ENCODE measurements around the gene CCSAP.

CCSAP gene

GRCh38 chr1:229275005-229275404 lies 67.8 kb downstream of the CCSAP start:
- TF ChIP-seq EZH2phosphoT487 (IDR thresholded peaks at IDR 0.05; ENCODE audit: borderline replicate concordance) (no peak), CTCF (conservative IDR thresholded peaks at IDR 0.05; ENCODE audit: low read length) (no peak)
- Histone ChIP-seq H3K9me3 (ENCODE audit: insufficient read depth, low read depth, low read length) (no peaks in the 10 kb centered on the region), H3K4me1 (ENCODE audit: insufficient read depth, low read length, poor library complexity, severe bottlenecking) (peaks cover 67% of the 10 kb centered on the region), H3K4me3 (ENCODE audit: low read length, poor library complexity, severe bottlenecking) (peak overlapping the region; percentile 38), H2AFZ (ENCODE audit: low read length) (no peak overlapping the region), H4K20me1 (ENCODE audit: insufficient read depth, low read length, poor library complexity, severe bottlenecking) (peaks cover 70% of the 10 kb centered on the region), H3K9ac (ENCODE audit: low read depth, low read length, poor library complexity, severe bottlenecking) (peak overlapping the region; percentile 89), H3K9me2 (replicated peaks; ENCODE audit: low read depth, low read length) (no peaks in the 10 kb centered on the region), H3K4me2 (ENCODE audit: low read depth, low read length, poor library complexity, severe bottlenecking) (peak overlapping the region; percentile 92), H3F3A (ENCODE audit: low read depth) (0 out of 2 replicates have a peak, but pooled peaks cover under 1% of the 10 kb centered on the region), H3K79me2 (ENCODE audit: insufficient read depth, low read length) (peaks cover 86% of the 10 kb centered on the region), H3K36me3 (ENCODE audit: insufficient read depth, low read length) (no peaks in the 10 kb centered on the region), H3K27me3 (ENCODE audit: insufficient read depth, low read length, poor library complexity, severe bottlenecking) (no peaks in the 10 kb centered on the region)

DNA sequence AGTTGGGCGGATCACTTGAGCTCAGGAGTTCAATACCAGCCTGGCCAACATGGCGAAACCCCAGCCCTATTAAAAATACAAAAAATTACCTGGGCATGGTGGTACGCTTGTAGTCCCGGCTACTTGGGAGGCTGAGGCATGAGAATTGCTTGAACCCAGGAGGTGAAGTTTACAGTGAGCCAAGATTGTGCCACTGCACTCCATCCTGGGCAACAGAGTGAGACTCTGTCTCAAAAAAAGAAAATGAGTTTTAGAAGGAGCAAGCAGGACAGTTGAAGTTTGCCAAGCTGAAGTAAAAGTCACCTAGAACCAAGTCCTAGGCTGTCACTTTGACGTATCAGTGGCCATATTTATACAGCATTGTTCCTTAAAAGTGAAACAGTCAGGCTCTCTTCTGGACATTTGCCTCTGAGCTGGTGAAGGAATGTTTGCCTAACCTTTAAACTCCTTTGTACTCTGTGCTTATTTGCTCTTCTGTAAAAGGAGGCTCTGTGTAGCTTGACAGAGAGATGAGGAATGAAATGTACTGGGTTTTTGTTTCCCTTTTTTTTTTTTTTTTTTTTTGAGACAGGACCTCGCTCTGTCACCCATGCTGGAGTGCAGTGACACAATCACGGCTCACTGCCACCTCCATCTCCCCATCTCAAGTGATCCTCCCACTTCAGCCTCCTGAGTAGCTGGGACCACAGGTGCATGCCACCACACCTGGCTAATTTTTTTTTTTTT lies 69.2 kb downstream of the CCSAP start:
- Histone ChIP-seq H3K4me1 (ENCODE audit: insufficient read depth, low read length, poor library complexity, severe bottlenecking) (peaks cover 55% of the 10 kb centered on the region), H3K9ac (ENCODE audit: low read depth, low read length, poor library complexity, severe bottlenecking) (peak overlapping the region; percentile 89), H3K9me3 (ENCODE audit: insufficient read depth, low read depth, low read length) (no peaks in the 10 kb centered on the region), H4K20me1 (ENCODE audit: insufficient read depth, low read length, poor library complexity, severe bottlenecking) (peaks cover 57% of the 10 kb centered on the region), H2AFZ (ENCODE audit: low read length) (no peak overlapping the region), H3F3A (ENCODE audit: low read depth) (peaks cover 9% of the 10 kb centered on the region; the same call in 1 of the 2 replicates), H3K79me2 (ENCODE audit: insufficient read depth, low read length) (peaks cover 73% of the 10 kb centered on the region), H3K9me2 (replicated peaks; ENCODE audit: low read depth, low read length) (no peaks in the 10 kb centered on the region), H3K36me3 (ENCODE audit: insufficient read depth, low read length) (no peaks in the 10 kb centered on the region), H3K4me3 (ENCODE audit: low read length, poor library complexity, severe bottlenecking) (peak overlapping the region; percentile 98), H3K27me3 (ENCODE audit: insufficient read depth, low read length, poor library complexity, severe bottlenecking) (no peaks in the 10 kb centered on the region), H3K4me2 (ENCODE audit: low read depth, low read length, poor library complexity, severe bottlenecking) (peak overlapping the region; percentile 92)
- TF ChIP-seq EZH2phosphoT487 (IDR thresholded peaks at IDR 0.05; ENCODE audit: borderline replicate concordance), result no peak
- no peak for TF ChIP-seq CTCF (conservative IDR thresholded peaks at IDR 0.05; ENCODE audit: low read length)

DNA sequence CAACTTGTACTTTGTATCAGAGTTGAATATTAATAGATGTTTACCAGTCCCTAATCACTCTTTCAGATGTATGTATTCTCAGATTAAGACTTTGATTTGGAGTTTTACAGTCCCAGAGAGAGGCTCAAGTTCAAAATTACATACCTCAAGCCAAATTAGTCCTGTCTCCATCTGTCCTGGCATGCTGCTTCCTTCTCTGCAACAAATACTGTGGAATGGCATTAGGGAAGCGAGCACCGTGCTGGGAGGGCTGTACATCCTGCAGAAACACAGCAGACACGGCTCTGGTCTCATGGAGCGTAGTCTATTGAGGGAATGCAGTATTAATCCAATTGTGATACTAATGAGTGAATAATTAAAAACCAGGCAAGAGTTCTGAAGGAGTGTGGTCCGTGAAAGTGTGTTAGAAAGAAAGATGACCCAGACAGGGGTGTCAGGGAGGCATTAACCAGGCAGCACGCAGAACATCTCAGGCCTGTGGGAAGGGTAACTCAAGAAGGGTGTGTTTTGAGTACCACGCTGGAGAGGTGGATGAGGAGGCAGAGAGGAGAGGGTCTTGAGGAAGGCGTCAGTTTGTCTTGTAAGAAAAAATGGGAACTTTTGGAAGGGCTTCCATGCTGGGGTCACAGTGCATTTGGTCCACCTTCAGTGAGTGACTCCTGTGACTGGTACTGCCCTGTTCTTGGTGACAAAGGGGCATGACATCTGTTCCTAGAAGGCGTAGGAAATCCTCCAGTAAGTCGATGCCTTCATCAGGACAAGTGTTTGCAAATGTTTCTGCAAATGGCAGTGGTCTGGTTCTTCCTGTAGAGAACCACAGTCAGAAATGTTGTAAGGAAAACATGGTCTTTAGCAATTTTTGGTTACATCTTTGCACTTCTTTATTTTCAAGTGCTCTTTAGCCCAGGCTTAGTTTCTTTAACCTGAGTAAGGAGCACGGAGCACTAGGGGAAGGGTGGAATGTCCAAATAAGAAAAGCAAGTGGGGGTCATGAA lies 70.4 kb downstream of the CCSAP start:
- Histone ChIP-seq H3K4me1 (ENCODE audit: insufficient read depth, low read length, poor library complexity, severe bottlenecking) (peaks cover 48% of the 10 kb centered on the region), H4K20me1 (ENCODE audit: insufficient read depth, low read length, poor library complexity, severe bottlenecking) (peaks cover 51% of the 10 kb centered on the region), H3K4me3 (ENCODE audit: low read length, poor library complexity, severe bottlenecking) (peak overlapping the region; percentile 98), H3K36me3 (ENCODE audit: insufficient read depth, low read length) (no peaks in the 10 kb centered on the region), H3K79me2 (ENCODE audit: insufficient read depth, low read length) (peaks cover 61% of the 10 kb centered on the region), H3K9me3 (ENCODE audit: insufficient read depth, low read depth, low read length) (no peaks in the 10 kb centered on the region), H3K9me2 (replicated peaks; ENCODE audit: low read depth, low read length) (no peaks in the 10 kb centered on the region), H2AFZ (ENCODE audit: low read length) (no peak overlapping the region), H3K9ac (ENCODE audit: low read depth, low read length, poor library complexity, severe bottlenecking) (peak overlapping the region; percentile 89), H3K27me3 (ENCODE audit: insufficient read depth, low read length, poor library complexity, severe bottlenecking) (no peaks in the 10 kb centered on the region), H3K4me2 (ENCODE audit: low read depth, low read length, poor library complexity, severe bottlenecking) (peak overlapping the region; percentile 92), H3F3A (ENCODE audit: low read depth) (peaks cover 9% of the 10 kb centered on the region; the same call in 1 of the 2 replicates)
- TF ChIP-seq EZH2phosphoT487 (IDR thresholded peaks at IDR 0.05; ENCODE audit: borderline replicate concordance) (no peak), CTCF (conservative IDR thresholded peaks at IDR 0.05; ENCODE audit: low read length) (no peak)

All from Loucy (cell line).